Measurements from ENCODE around the gene CDC42EP1.
"Not testable (repeated sequence)": the region's sequence is repeated elsewhere in the genome, so short reads cannot be mapped to it uniquely, and the experiment has no call there.

DNA sequence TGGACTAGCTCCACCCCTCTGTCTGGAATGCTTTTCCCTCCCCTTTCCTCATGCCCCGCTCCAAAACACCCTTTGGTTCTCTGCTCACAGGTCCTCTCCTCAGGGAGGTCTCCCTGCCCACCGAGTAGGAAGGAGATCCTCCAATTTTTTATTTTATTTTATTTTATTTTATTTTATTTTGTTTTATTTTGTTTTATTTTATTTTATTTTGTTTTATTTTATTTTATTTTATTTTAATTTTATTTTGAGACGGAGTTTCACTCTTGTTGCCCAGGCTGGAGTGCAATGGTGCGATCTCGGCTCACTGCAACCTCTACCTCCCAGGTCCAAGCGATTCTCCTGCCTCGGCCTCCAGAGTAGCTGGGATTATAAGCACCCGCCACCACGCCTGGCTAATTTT is 32.3 kb upstream of the CDC42EP1 start:
- TF ChIP-seq EP300, POLR2A, POLR2AphosphoS5 (IDR thresholded peaks at IDR 0.05): not testable (repeated sequence)
- TF ChIP-seq, protein P1, sequence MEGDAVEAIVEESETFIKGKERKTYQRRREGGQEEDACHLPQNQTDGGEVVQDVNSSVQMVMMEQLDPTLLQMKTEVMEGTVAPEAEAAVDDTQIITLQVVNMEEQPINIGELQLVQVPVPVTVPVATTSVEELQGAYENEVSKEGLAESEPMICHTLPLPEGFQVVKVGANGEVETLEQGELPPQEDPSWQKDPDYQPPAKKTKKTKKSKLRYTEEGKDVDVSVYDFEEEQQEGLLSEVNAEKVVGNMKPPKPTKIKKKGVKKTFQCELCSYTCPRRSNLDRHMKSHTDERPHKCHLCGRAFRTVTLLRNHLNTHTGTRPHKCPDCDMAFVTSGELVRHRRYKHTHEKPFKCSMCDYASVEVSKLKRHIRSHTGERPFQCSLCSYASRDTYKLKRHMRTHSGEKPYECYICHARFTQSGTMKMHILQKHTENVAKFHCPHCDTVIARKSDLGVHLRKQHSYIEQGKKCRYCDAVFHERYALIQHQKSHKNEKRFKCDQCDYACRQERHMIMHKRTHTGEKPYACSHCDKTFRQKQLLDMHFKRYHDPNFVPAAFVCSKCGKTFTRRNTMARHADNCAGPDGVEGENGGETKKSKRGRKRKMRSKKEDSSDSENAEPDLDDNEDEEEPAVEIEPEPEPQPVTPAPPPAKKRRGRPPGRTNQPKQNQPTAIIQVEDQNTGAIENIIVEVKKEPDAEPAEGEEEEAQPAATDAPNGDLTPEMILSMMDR (IDR thresholded peaks at IDR 0.05) = not testable (repeated sequence)
